HFF-Myc (cell line): ENCODE measurements around the gene APOL1.
A peak's percentile ranks its signal among the peaks of the same experiment; 100 is the strongest.
"Not testable (repeated sequence)": the region's sequence is repeated elsewhere in the genome, so short reads cannot be mapped to it uniquely, and the experiment has no call there.

ENCODE experiments used
- DNase-seq: peaks from one replicate; pipeline ENCODE4 v3.0.0-alpha.2; 2011; ENCODE audit warnings: low read depth; ENCODE audit errors: extremely low read depth
- H3K4me3 ChIP-seq: replicated peaks from 2 replicates; pipeline ENCODE4 v1.5.1; 2011; ENCODE audit warnings: low read depth, mild to moderate bottlenecking, control low read depth, low read length
- TF ChIP-seq, protein P1 (sequence below): IDR thresholded peaks from 2 replicates; pipeline ENCODE4 v1.5.1; 2012; ENCODE audit warnings: mild to moderate bottlenecking, low read depth, low read length, control low read depth; ENCODE audit errors: missing control alignments

The APOL1 gene, protein sequence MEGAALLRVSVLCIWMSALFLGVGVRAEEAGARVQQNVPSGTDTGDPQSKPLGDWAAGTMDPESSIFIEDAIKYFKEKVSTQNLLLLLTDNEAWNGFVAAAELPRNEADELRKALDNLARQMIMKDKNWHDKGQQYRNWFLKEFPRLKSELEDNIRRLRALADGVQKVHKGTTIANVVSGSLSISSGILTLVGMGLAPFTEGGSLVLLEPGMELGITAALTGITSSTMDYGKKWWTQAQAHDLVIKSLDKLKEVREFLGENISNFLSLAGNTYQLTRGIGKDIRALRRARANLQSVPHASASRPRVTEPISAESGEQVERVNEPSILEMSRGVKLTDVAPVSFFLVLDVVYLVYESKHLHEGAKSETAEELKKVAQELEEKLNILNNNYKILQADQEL

DNA sequence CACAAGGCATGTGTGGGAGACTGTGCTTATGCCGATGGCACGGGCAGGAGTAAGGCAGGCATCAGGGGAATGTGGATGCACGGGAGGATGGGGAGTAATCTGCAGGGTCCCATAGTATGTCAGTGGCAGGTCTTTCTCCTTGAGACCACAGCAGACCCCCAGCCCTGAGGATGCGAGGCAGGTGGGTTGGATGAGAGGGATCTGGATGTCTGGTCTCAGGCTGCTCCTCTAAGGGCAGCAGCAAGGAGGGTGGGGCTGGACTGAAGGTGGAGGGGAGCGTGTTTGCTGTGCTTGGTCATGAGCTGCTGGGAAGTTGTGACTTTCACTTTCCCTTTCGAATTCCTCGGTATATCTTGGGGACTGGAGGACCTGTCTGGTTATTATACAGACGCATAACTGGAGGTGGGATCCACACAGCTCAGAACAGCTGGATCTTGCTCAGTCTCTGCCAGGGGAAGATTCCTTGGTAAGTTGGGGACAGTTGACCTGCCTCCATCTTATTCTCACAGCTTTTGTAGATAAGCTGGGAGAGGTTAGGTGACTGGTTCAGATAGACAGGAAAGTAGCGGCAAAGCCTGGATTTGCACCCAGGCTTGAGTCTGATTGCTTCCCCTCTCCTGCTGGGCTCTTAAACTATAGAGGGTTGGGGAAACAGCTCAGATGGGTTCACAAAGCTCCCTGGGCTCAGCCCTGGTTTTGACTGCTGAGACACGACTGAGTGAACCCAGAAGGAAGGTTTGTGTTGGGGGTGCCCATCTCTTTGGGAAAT lies at the start of gene APOL1:
Gene APOL1 (plus strand): TSS at position 380 of the 769 bp plus-strand sequence. CDS start 1,823 bp downstream, outside the sequence.
- H3K4me3 ChIP-seq: no peak within 1 kb of the TSS
- TF ChIP-seq, protein P1, sequence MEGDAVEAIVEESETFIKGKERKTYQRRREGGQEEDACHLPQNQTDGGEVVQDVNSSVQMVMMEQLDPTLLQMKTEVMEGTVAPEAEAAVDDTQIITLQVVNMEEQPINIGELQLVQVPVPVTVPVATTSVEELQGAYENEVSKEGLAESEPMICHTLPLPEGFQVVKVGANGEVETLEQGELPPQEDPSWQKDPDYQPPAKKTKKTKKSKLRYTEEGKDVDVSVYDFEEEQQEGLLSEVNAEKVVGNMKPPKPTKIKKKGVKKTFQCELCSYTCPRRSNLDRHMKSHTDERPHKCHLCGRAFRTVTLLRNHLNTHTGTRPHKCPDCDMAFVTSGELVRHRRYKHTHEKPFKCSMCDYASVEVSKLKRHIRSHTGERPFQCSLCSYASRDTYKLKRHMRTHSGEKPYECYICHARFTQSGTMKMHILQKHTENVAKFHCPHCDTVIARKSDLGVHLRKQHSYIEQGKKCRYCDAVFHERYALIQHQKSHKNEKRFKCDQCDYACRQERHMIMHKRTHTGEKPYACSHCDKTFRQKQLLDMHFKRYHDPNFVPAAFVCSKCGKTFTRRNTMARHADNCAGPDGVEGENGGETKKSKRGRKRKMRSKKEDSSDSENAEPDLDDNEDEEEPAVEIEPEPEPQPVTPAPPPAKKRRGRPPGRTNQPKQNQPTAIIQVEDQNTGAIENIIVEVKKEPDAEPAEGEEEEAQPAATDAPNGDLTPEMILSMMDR: no peak
- no peak for DNase-seq

DNA sequence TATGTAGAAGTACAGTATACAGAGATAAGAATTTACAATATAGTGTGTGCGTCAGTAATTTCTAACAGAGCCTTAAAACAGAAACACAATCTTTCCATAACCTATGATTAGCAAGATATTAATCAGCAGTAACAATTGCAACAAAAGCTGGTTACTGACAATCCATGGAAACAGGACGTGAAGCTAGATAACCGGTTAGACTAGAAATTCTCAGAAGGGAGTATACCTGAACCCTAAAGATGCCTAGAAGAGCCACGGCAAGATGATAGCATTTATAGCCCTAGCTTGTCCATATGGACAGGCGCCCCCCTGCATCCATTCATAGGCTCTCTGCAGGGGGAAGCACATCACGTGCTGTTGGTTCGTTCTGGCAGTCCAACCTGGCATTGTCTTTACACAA lies 49.5 kb upstream of the APOL1 start:
- H3K4me3 ChIP-seq, DNase-seq: not testable (repeated sequence)

- H3K4me3 ChIP-seq: peak overlapping the region; percentile 20; the same call in 1 of the 2 replicates
- no peak for DNase-seq
- TF ChIP-seq, protein P1: no peak
Measured at GRCh38 chr22:36204001-36204631, 48.8 kb upstream of the APOL1 start.

DNA sequence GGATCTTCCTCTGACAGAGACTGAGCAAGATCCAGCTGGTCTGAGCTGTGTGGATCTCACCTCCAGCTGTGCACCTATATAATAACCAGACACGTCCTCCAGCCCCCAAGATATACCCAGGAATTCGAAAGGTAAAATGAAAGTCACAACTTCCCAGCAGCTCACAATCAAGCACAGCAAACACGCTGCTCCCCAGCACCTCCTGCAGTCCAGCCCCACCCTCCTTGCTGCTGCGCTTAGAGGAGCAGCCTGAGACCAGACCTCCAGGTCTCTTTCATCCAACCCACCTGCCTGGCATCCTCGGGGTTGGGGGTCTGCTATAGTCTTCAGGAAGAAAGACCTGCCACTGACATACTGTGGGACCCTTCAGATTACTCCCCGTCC lies 48.3 kb upstream of the APOL1 start:
- TF ChIP-seq, protein P1: no peak
- no peak for DNase-seq
- peak overlapping the region; percentile 20; the same call in 1 of the 2 replicates for H3K4me3 ChIP-seq

- DNase-seq, H3K4me3 ChIP-seq: not testable (repeated sequence)
Measured at GRCh38 chr22:36205573-36205972, 47.4 kb upstream of the APOL1 start.

DNA sequence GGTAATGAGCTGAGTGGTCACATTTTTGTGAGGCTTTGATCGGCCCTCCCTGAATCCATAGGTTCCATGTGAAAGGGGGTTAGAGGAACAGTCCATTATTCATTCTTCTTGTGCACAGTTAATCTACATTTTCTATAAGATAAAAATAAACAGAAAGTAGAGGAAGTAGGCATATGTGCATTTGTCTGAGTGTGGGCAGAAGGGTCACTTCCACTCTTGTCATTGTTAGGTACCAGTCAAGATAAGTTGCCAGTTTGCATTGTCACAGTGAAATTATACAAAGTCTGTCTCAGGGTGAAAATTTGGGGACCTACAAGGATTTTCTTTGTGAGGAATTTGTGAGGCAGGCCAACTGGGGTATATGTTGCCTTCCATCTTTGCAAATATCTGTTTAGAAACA lies 46.7 kb upstream of the APOL1 start:
- DNase-seq: no peak
- no peak overlapping the region for H3K4me3 ChIP-seq
- TF ChIP-seq, protein P1: no peak

GRCh38 chr22:36208162-36208765 lies 44.7 kb upstream of the APOL1 start:
- H3K4me3 ChIP-seq: no peak overlapping the region
- no peak for DNase-seq
- TF ChIP-seq, protein P1: no peak
